SJCRH30 (cell line): ENCODE data around the gene MPC1. TPM values are rescaled to one million over a fixed set of nuclear protein-coding genes. Genes with fewer than 3 reads are reported as not detected.
"Not testable (repeated sequence)": the region's sequence is repeated elsewhere in the genome, so short reads cannot be mapped to it uniquely, and the experiment has no call there.

ENCODE experiments used
- DNase-seq, 2 experiments: peaks; one replicate each; pipeline ENCODE4 v3.0.0-alpha.2; 2015 to 2020
- H3K27ac ChIP-seq: fragments of 250-450 bp; sonication (Bioruptor Pico); 2 replicates; pipeline ENCODE4 v1.5.1; 2020; ENCODE audit warnings: mild to moderate bottlenecking, moderate library complexity
- H3K27me3 ChIP-seq: fragments of 250-450 bp; sonication (Bioruptor Pico); 2 replicates; pipeline ENCODE4 v1.5.1; 2020; ENCODE audit warnings: mild to moderate bottlenecking, moderate library complexity
- H3K36me3 ChIP-seq: fragments of 250-450 bp; sonication (Bioruptor Pico); 2 replicates; pipeline ENCODE4 v1.5.1; 2020; ENCODE audit warnings: mild to moderate bottlenecking, moderate library complexity
- H3K4me1 ChIP-seq: fragments of 250-450 bp; sonication (Bioruptor Pico); 2 replicates; pipeline ENCODE4 v1.5.1; 2020; ENCODE audit warnings: mild to moderate bottlenecking, moderate library complexity
- H3K4me3 ChIP-seq: fragments of 250-450 bp; sonication (Bioruptor Pico); 2 replicates; pipeline ENCODE4 v1.5.1; 2020; ENCODE audit warnings: mild to moderate bottlenecking, moderate library complexity
- H3K9me3 ChIP-seq: fragments of 250-450 bp; sonication (Bioruptor Pico); replicated peaks from 2 replicates; pipeline ENCODE4 v1.5.1; 2020; ENCODE audit warnings: mild to moderate bottlenecking, moderate library complexity
- total RNA-seq: library from RNA; depleted of rRNA; stranded (reverse); fragments of >200 nt; shearing (Covaris generic); gene quantifications from 2 replicates; pipeline ENCODE4 v1.2.3, GENCODE V29; 2014

Gene MPC1
- total RNA-seq, 1 experiment from 2014 or later, result 89.2 TPM

DNA sequence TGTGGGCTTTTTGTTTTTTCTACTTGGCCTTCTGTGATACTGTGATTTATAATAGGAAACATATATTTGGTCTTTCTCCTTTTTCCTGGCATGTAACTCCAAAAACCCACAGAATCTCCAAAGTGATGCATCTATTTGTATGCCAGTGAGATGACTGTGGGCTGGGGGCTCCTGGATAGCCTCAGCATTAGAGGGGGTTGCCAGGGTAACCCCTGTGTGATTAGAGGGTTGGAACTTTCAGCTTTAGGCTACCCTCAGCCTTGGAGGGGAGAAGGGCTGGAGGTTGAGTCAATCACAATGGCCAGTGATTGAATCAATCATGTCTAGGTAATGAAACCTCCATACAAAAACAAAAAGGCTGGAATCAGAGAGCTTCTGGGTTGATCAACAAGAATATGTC is 29.8 kb downstream of the MPC1 start:
- no peaks in the 10 kb centered on the region for H3K36me3 ChIP-seq

DNA sequence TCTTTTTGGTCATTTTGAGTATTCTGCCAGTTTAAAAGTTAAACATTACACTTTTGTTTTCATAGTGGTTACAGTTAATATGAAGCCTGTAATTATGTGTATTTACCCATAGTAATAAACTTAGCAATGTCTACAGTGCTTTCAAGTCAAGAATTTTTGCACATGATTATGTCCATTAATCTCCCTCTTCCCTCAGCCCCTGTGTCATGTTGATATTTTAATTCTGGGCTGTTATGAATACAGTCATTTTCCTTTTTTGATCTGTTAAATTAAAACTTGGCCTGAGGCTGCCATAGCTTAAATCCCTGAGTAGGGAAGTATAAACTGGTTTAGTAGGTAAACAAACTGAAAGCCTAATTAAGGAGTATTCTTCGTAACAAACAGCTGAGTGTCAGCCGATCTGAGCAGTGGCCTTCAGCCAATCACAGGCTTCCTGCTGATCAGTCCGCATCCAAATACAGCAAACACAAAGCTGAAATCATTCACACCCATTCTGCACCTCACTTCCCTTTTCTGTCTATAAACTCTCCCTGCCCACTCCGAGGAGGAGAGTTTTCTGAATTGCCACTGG is 30.9 kb downstream of the MPC1 start:
- Histone ChIP-seq H3K9me3 (no peaks in the 10 kb centered on the region), H3K36me3 (no peaks in the 10 kb centered on the region), H3K4me3 (peak overlapping the region; percentile 22), H3K4me1 (0 out of 2 replicates have a peak, but pooled peaks cover 2% of the 10 kb centered on the region), H3K27ac (no peak overlapping the region), H3K27me3 (no peaks in the 10 kb centered on the region)
- peak; percentile 38 to 56 for DNase-seq

More for the DNA sequence above, 29.8 kb downstream of the MPC1 start:
- Histone ChIP-seq H3K4me3 (no peak overlapping the region), H3K27ac (no peak overlapping the region), H3K9me3 (no peaks in the 10 kb centered on the region), H3K4me1 (0 out of 2 replicates have a peak, but pooled peaks cover 2% of the 10 kb centered on the region), H3K27me3 (no peaks in the 10 kb centered on the region)
- no peak for DNase-seq

DNA sequence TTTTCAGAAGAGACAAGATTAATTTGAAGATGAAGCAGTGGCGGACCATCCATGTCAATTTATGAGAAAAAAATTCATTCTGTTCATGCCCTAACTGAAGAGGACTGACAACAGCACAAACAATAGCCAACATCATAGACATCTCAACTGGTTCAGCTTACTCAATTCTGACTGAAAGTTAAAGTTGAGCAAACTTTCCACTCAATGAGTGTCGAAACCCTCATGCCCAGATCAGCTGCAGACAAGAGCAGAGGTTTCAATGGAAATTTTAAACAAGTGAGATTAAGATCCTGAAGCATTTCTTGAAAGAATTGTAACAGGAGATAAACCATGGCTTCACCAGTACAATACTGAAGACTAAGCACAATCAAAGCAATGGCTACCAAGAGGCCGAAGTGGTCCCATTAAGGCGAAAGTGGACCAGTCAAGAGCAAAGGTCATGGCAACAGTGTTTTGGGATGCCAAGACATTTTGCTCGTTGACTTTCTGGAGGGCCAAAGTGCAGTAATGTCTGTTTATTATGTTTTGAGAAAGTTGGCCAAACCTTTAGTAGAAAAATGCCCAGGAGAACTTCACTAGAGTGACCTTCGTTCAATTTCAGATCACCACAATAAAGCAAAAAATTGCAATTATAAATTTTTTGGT is 34.3 kb downstream of the MPC1 start:
- Histone ChIP-seq H3K27ac (no peak overlapping the region), H3K27me3 (no peaks in the 10 kb centered on the region), H3K4me1 (peaks cover 17% of the 10 kb centered on the region), H3K4me3 (no peak overlapping the region), H3K36me3 (no peaks in the 10 kb centered on the region), H3K9me3 (no peaks in the 10 kb centered on the region)
- DNase-seq, result no peak

DNA sequence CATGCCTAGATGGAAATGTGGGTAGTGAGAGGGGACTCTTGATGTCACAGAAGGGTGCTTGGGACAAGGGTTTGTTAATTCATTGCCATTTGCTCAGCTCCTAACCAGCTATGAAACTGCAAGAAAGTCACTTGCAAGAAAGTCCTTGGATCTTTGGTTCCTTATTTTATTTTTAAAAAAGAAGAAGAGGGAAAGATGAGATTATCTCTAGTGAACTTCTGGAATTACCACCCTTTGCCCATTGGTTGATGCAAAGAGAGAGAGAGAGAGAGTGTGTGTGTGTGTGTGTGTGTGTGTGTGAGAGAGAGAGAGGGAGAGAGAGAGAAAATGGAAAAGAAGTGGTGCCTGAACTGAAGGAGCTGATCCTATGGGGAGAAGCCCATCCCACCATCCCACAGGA is 35.8 kb downstream of the MPC1 start:
- no peak for DNase-seq
- Histone ChIP-seq H3K36me3 (no peaks in the 10 kb centered on the region), H3K27ac (no peak overlapping the region), H3K4me1 (peaks cover 20% of the 10 kb centered on the region), H3K27me3 (no peaks in the 10 kb centered on the region), H3K4me3 (no peak overlapping the region), H3K9me3 (no peaks in the 10 kb centered on the region)

DNA sequence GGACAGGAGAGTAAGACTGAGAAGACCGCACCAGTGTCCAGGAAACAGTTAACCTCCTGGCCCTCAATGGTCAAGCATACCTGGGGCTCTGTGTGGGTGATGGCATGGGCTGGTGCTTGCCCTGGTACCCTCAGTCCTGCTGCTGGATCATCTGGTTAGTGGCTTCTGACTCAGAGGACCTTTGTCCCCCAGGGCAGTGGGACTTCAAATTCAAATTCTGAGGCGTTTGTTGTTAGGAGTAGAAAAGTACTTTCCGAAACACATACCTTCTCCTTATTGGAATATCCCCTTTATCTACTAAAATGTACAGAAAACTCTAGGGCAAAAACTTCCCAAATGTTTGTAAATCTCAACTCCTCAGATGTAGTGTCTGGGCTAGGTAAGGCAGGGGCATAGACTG is 36.3 kb downstream of the MPC1 start:
- no peak for DNase-seq
- H3K36me3 ChIP-seq, result no peaks in the 10 kb centered on the region
- H3K27me3 ChIP-seq, result no peaks in the 10 kb centered on the region
- no peak overlapping the region for H3K4me3 ChIP-seq
- H3K4me1 ChIP-seq, result peaks cover 18% of the 10 kb centered on the region
- H3K27ac ChIP-seq, result no peak overlapping the region
- H3K9me3 ChIP-seq, result no peaks in the 10 kb centered on the region

DNA sequence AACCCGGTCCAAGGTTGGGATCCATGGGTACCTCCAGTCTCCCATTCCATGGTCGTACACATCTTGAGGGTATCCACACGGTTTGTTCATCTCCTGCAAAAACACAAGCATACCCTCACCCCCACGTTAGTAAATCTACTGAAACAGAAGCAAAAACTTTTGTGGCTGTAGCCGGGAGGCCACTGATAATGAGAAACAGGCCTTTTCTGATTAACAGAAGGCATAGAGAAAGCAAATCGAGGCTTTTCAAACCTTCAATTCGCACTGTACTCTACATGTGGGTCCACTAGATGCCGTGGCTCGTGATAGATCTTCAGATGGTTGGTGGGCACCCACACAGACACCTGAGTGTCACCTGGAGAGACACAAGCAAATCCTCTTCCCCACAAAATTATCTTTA is 37.1 kb downstream of the MPC1 start:
- DNase-seq, H3K27ac ChIP-seq, H3K9me3 ChIP-seq, H3K4me3 ChIP-seq, H3K27me3 ChIP-seq, H3K36me3 ChIP-seq: not testable (repeated sequence)
- peaks cover 18% of the 10 kb centered on the region for H3K4me1 ChIP-seq

DNA sequence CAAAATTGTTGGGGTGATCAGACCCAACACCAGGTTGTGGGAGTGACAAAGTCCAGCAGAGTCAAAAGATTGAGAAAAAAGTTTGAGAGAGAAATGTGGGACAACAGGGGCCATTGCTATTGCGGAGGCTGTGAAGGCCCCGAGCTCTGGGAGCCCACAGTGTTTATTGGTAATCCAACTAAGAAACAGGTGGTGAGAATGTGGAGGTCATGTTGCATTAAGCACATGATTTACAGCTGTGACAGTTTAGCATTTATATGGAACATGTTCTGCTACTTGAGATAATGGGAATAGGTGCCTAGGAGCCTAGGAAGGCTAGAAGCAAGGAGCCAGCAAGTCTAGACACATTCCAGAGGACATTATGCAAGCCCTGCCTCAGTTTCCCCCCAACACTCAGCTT is 37.8 kb downstream of the MPC1 start:
- H3K36me3 ChIP-seq, H3K4me3 ChIP-seq, H3K27me3 ChIP-seq, H3K9me3 ChIP-seq: not testable (repeated sequence)
- DNase-seq, result peak; percentile 52 to 74
- H3K4me1 ChIP-seq, result peaks cover 18% of the 10 kb centered on the region
- H3K27ac ChIP-seq, result peak overlapping the region; percentile 47

DNA sequence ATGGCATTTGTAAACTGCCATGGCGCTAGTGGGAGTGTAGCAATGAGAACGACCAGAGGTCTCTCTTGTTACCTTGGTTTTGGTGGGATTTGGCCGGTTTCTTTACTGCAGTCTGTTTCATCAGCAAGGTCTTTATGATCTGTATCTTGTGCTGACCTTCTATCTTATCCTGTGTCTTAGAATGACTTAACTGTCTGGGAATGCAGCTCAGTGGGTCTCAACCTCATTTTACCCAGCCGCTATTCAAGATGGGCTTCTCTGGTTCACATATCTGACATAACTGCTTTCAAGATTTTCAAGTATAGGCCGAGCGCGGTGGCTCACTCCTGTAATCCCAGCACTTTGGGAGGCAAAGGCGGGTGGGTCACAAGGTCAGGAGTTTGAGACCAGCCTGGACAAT is 38.5 kb downstream of the MPC1 start:
- Histone ChIP-seq H3K4me1 (peaks cover 18% of the 10 kb centered on the region), H3K9me3 (no peaks in the 10 kb centered on the region), H3K27me3 (no peaks in the 10 kb centered on the region), H3K4me3 (no peak overlapping the region), H3K36me3 (no peaks in the 10 kb centered on the region; the same call in 1 of the 2 replicates), H3K27ac (no peak overlapping the region; the same call in 1 of the 2 replicates)
- DNase-seq, result no peak

DNA sequence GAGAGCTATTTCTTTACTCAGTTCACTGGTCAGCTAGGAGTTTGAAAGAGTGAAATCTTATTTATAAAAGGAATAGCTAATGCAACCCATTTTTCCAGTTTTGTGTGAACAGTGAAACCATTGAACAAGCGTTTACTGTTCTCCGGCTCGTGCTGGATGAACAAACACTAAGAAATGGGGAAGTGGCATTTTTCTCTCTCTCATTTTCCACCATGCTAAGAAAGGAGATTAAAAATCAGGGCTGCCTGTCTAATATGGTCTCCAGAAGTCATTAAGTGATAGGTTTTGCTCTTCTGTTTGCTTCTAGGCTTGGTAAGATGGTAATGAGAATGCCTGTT is 39.6 kb downstream of the MPC1 start:
- Histone ChIP-seq H3K4me3 (peak overlapping the region; percentile 81), H3K36me3 (peaks cover 1% of the 10 kb centered on the region), H3K27ac (peak overlapping the region; percentile 82; the same call in 1 of the 2 replicates), H3K4me1 (peaks cover 18% of the 10 kb centered on the region), H3K27me3 (no peaks in the 10 kb centered on the region), H3K9me3 (no peaks in the 10 kb centered on the region)
- DNase-seq, result no peak

DNA sequence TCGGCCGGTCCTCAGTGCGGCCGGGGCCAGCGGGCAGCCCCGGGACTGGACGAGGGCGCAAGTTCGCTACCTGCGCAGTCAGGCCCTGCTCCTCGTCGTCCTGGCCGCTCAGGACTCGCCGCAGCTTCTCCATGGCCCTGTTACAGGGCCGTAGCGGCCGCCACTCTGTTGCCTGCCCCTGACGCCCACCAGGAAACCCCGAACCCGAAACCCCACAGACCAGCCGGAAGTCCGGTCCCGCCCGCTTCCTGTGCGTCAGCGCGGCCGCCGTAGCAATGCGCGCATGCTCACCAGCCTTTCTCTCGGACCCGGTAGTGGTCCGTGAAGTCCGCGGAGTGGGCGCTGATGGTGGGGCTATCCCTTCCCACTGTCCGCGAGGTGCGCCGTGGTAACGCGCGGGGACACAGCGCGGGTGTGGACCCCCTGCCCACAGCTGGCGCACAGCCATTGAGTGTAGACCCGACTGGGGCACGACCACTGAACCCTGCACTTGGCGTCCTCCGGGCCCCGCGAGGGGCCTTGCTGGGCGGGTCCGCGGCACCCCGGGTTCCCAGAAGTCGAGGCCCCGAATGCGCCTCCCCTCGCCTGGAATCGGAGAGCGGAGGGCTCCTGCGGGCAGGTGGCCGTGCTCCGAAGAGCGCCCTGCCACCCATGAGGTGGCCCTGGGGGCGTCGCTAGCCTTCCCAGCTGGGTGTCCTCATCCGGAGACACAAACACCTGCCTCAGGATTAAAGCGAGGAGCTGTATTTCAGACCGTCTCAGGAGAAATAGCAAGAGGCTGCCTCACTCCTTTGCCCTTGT is 40.2 kb downstream of the MPC1 start, which contains the start of gene SFT2D1:
Gene SFT2D1 (minus strand): TSS at position 197 of the 801 bp plus-strand sequence. CDS start 64 bp downstream, at position 133.
- peaks cover 18% of the 10 kb centered on the region for H3K4me1 ChIP-seq
- peaks cover 7% of the 10 kb centered on the region for H3K36me3 ChIP-seq
- peak within 1 kb of the TSS; percentile 82 for H3K27ac ChIP-seq
- H3K4me3 ChIP-seq, result peak within 1 kb of the TSS; percentile 81
- peak; percentile 89 to 91 for DNase-seq
- H3K27me3 ChIP-seq, result no peaks in the 10 kb centered on the region
- H3K9me3 ChIP-seq, result no peaks in the 10 kb centered on the region

DNA sequence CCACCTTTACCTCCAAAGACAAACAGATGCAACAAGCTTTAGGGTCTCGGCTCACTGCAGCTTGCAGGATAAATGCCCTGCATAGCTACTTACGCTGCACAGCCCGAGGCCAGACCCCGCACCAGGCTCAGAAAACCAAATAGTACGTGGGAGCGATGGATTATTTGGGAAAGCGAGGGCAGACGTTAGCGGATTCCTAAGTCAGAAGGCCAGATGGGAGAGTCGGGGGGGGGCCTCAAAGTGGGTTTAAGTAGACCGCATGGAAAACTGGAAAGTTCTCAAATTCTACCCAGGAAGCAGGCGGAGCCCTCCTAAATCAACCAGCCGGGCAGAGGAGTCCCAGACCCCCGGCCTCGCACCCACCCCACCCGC is 40.8 kb downstream of the MPC1 start:
- H3K36me3 ChIP-seq, result peaks cover 9% of the 10 kb centered on the region
- peak overlapping the region; percentile 82 for H3K27ac ChIP-seq
- DNase-seq, result peak in 1 of 2 experiments; percentile 27
- H3K27me3 ChIP-seq, result no peaks in the 10 kb centered on the region
- peaks cover 23% of the 10 kb centered on the region for H3K4me1 ChIP-seq
- peak overlapping the region; percentile 81 for H3K4me3 ChIP-seq
- H3K9me3 ChIP-seq, result no peaks in the 10 kb centered on the region

DNA sequence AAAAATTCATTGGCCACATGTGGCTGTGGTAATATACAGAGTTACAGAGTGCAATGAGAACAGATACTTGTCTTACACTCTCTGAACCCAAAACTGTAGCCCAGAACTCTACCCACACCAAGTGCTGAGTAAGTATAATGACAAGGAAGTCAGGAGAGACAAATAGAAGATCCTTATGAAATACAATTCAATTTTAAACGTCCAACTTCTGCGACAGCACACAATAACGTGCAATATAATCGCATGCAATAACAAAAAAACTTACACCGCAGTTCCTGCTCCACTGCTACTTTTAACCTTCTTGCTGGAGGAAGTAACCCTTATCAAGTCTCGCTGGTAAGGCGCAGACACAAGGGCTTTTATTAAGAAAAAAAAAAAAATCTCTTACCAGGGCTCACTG is 41.3 kb downstream of the MPC1 start:
- Histone ChIP-seq H3K4me1 (peaks cover 26% of the 10 kb centered on the region), H3K36me3 (peaks cover 9% of the 10 kb centered on the region), H3K4me3 (peak overlapping the region; percentile 81), H3K27me3 (no peaks in the 10 kb centered on the region), H3K27ac (no peak overlapping the region; the same call in 1 of the 2 replicates), H3K9me3 (no peaks in the 10 kb centered on the region)
- no peak for DNase-seq

DNA sequence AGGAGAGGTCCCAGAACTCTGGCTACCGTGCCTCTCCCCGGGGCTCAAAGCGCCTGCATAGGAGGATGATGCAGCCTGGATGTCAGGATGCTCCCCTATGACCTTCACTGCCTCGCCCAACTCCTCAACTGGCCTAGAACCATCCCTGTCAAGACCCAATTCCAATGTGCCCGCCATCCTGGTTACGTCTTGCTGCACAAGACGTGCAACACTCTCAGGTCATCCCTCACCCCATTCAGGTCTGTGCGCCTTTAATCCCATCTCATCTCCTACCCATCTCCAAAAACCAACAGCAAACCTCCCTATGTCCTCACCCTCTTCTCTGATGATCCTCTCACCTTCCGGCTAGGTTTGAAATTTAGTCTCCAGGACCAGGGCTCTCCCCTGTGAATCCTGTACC is 43.9 kb downstream of the MPC1 start:
- no peak for DNase-seq
- Histone ChIP-seq H3K27me3 (no peaks in the 10 kb centered on the region), H3K36me3 (peaks cover 29% of the 10 kb centered on the region), H3K27ac (no peak overlapping the region), H3K9me3 (no peaks in the 10 kb centered on the region), H3K4me3 (no peak overlapping the region), H3K4me1 (peaks cover 18% of the 10 kb centered on the region)

DNA sequence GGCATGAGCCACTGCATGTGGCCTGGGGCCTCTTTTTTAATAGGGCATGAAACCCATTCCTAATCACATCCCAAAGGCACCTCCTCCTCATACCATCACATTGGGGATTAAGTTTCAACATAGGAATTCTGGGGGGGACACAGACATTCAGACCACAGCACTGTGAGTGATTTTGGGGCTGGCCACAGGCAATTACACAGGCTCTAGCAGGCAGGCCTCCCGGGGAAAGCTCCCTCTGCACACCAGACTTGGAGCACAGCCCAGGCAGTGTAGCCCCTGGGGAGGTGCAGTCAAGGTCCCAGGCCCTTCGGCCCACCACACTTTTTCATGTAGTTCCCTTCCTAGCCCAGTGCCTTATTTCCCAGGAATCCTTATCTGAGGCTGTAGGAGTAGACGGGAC is 45.9 kb downstream of the MPC1 start:
- Histone ChIP-seq H3K27ac (peak overlapping the region; percentile 49), H3K36me3 (peaks cover 29% of the 10 kb centered on the region), H3K9me3 (no peaks in the 10 kb centered on the region), H3K4me1 (peaks cover 14% of the 10 kb centered on the region), H3K4me3 (no peak overlapping the region), H3K27me3 (no peaks in the 10 kb centered on the region)
- peak; percentile 80 to 81 for DNase-seq
